ENCODE data around the gene ADGRG1.

ADGRG1 gene

GRCh38 chr16:57648581-57649442 is 20.4 kb downstream of the ADGRG1 start:
- H3K4me3 ChIP-seq (ENCODE audit: low read length) = no peak overlapping the region
- no peak overlapping the region for H3K9ac ChIP-seq (ENCODE audit: low read length)
- peaks cover 12% of the 10 kb centered on the region for H3K4me1 ChIP-seq (ENCODE audit: control insufficient read depth, insufficient read depth, low read length)
- peak; percentile 87 for DNase-seq (ENCODE audit: low read depth)
- no peaks in the 10 kb centered on the region for H3K36me3 ChIP-seq (ENCODE audit: control insufficient read depth, insufficient read depth, low read length, severe bottlenecking)
- H3K27me3 ChIP-seq (replicated peaks; ENCODE audit: control insufficient read depth, insufficient read depth, low read length) = no peaks in the 10 kb centered on the region
- H3K9me3 ChIP-seq (ENCODE audit: control insufficient read depth, low read length) = no peaks in the 10 kb centered on the region

DNA sequence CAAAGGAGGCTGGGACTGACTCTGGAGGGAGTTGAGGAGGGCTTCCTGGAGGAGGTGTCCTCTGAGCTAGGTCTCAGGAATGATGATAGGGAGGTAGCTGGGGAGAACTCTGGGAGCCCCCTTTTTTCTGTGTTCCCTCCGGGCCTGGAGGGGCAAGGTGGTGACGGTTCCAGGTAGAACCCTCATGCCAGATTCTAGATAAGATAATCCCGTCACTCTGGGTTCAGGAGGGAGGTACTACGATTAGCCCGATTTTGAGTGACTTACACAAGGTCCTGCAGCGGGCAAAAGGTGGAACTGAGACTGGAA is 21.0 kb downstream of the ADGRG1 start:
- H3K36me3 ChIP-seq (ENCODE audit: control insufficient read depth, insufficient read depth, low read length, severe bottlenecking) = no peaks in the 10 kb centered on the region
- H3K4me1 ChIP-seq (ENCODE audit: control insufficient read depth, insufficient read depth, low read length) = peaks cover 12% of the 10 kb centered on the region
- no peaks in the 10 kb centered on the region for H3K27me3 ChIP-seq (replicated peaks; ENCODE audit: control insufficient read depth, insufficient read depth, low read length)
- no peak overlapping the region for H3K9ac ChIP-seq (ENCODE audit: low read length)
- DNase-seq (ENCODE audit: low read depth) = no peak
- H3K9me3 ChIP-seq (ENCODE audit: control insufficient read depth, low read length) = no peaks in the 10 kb centered on the region
- no peak overlapping the region for H3K4me3 ChIP-seq (ENCODE audit: low read length)

DNA sequence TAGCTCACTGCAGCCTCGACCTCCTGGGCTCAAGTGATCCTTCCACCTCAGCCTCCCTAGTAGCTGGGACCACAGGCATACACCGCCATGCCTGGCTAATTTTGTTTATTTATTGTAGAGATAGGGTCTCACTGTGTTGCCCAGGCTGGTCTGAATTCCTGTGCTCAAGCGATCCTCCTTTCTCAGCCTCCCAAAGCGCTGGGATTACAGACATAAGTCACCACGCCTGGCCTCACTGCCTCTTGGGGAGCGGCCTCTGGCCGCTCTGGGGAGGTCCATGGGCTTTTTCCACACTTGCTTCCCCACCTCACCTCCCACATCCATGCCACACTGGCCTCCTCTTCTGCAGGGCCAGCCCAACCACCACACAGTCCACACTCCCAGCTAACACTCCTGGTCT is 21.4 kb downstream of the ADGRG1 start:
- DNase-seq (ENCODE audit: low read depth) = no peak
- no peak overlapping the region for H3K4me3 ChIP-seq (ENCODE audit: low read length)
- no peak overlapping the region for H3K9ac ChIP-seq (ENCODE audit: low read length)
- no peaks in the 10 kb centered on the region for H3K9me3 ChIP-seq (ENCODE audit: control insufficient read depth, low read length)
- no peaks in the 10 kb centered on the region for H3K36me3 ChIP-seq (ENCODE audit: control insufficient read depth, insufficient read depth, low read length, severe bottlenecking)
- H3K27me3 ChIP-seq (replicated peaks; ENCODE audit: control insufficient read depth, insufficient read depth, low read length) = no peaks in the 10 kb centered on the region
- H3K4me1 ChIP-seq (ENCODE audit: control insufficient read depth, insufficient read depth, low read length) = peaks cover 12% of the 10 kb centered on the region

GRCh38 chr16:57651344-57652333 is 23.2 kb downstream of the ADGRG1 start:
- Histone ChIP-seq H3K4me1 (ENCODE audit: control insufficient read depth, insufficient read depth, low read length) (peaks cover 1% of the 10 kb centered on the region), H3K36me3 (ENCODE audit: control insufficient read depth, insufficient read depth, low read length, severe bottlenecking) (no peaks in the 10 kb centered on the region), H3K9me3 (ENCODE audit: control insufficient read depth, low read length) (no peaks in the 10 kb centered on the region), H3K9ac (ENCODE audit: low read length) (no peak overlapping the region), H3K4me3 (ENCODE audit: low read length) (no peak overlapping the region), H3K27me3 (replicated peaks; ENCODE audit: control insufficient read depth, insufficient read depth, low read length) (no peaks in the 10 kb centered on the region)
- no peak for DNase-seq (ENCODE audit: low read depth)

DNA sequence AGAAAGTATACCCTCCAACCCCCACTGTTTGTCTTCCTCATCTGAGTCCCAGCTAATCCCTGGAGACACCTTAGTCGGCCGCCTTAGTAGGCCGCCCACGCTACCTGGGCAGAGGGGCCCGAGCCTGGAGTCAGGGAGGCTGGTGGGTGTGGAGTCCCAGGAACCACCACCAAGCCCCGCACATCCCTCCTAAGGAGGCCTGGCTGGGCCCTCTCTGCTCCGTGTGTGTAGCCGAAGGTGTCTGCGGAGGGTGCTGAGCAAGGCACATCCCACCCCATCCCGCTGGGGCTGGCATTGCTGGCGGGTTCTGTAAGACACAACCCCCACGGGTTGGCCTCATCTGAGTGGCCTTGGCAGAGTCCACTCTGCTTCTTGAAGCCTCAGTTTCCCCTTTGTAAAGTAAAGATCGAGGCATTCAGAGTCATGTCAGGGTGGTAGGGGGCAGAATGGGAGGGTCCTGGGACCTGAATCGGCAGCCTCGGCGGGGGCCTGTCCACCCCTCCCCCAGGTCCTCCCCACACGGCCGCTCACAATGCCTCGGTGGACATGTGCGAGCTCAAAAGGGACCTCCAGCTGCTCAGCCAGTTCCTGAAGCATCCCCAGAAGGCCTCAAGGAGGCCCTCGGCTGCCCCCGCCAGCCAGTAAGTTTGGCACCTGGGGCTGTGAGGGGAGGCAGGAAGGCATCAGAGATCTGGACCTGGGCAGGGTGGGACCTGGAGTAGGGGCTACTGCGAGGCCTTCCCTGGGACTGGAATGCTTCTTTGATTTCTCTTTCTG is 24.5 kb downstream of the ADGRG1 start:
- Histone ChIP-seq H3K36me3 (ENCODE audit: control insufficient read depth, insufficient read depth, low read length, severe bottlenecking) (no peaks in the 10 kb centered on the region), H3K4me1 (ENCODE audit: control insufficient read depth, insufficient read depth, low read length) (no peaks in the 10 kb centered on the region), H3K9me3 (ENCODE audit: control insufficient read depth, low read length) (no peaks in the 10 kb centered on the region)

DNA sequence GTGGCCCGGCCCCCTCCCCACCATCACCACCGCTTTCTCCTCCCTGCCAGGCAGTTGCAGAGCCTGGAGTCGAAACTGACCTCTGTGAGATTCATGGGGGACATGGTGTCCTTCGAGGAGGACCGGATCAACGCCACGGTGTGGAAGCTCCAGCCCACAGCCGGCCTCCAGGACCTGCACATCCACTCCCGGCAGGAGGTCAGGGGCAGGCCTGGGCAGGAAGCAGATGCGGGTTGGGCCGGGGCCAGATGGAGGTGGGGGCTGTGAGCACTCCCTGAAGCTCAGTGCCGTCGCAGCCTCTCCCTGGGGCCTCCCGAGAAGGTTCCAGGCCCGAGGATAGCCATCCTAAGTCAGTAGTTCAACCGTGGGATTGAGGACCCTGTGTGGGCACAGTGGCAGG is 25.5 kb downstream of the ADGRG1 start:
- Histone ChIP-seq H3K9me3 (ENCODE audit: control insufficient read depth, low read length) (no peaks in the 10 kb centered on the region), H3K9ac (ENCODE audit: low read length) (no peak overlapping the region), H3K27me3 (replicated peaks; ENCODE audit: control insufficient read depth, insufficient read depth, low read length) (no peaks in the 10 kb centered on the region), H3K4me1 (ENCODE audit: control insufficient read depth, insufficient read depth, low read length) (no peaks in the 10 kb centered on the region), H3K36me3 (ENCODE audit: control insufficient read depth, insufficient read depth, low read length, severe bottlenecking) (no peaks in the 10 kb centered on the region), H3K4me3 (ENCODE audit: low read length) (no peak overlapping the region)
- no peak for DNase-seq (ENCODE audit: low read depth)

More for the DNA sequence above, 24.5 kb downstream of the ADGRG1 start:
- Histone ChIP-seq H3K9ac (ENCODE audit: low read length) (no peak overlapping the region), H3K4me3 (ENCODE audit: low read length) (no peak overlapping the region), H3K27me3 (replicated peaks; ENCODE audit: control insufficient read depth, insufficient read depth, low read length) (no peaks in the 10 kb centered on the region)
- no peak for DNase-seq (ENCODE audit: low read depth)

DNA sequence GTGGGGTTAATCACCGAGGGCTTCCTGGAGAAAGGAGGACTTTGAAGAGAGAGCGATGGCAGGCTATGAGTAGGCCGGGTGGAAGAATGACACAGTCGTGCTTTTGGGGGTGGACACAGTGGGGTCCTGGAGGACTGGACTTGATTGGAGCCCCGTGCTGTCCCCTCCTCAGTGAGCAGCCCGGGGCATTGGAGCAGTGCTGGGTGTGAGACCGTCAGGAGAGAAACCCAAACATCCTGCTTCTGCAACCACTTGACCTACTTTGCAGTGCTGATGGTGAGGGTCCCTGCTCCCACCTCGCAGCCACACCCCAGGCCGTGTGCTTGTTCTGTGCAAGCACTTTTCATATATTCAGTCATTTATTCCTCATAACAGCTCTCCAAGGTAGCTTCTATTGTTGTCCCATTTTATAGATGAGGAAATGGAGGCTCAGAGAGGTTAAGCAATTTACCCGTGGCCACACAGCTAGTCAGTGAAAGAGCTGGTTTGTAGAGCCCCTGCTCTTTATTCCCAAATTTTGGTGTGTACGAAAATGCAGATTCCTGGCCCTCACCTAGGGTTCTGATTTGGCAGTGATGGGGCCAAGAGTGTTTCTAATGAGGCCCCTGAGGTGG is 28.0 kb downstream of the ADGRG1 start:
- no peak overlapping the region for H3K4me3 ChIP-seq (ENCODE audit: low read length)
- no peak for DNase-seq (ENCODE audit: low read depth)
- no peaks in the 10 kb centered on the region for H3K36me3 ChIP-seq (ENCODE audit: control insufficient read depth, insufficient read depth, low read length, severe bottlenecking)
- no peaks in the 10 kb centered on the region for H3K9me3 ChIP-seq (ENCODE audit: control insufficient read depth, low read length)
- H3K4me1 ChIP-seq (ENCODE audit: control insufficient read depth, insufficient read depth, low read length) = no peaks in the 10 kb centered on the region
- no peaks in the 10 kb centered on the region for H3K27me3 ChIP-seq (replicated peaks; ENCODE audit: control insufficient read depth, insufficient read depth, low read length)
- H3K9ac ChIP-seq (ENCODE audit: low read length) = no peak overlapping the region

DNA sequence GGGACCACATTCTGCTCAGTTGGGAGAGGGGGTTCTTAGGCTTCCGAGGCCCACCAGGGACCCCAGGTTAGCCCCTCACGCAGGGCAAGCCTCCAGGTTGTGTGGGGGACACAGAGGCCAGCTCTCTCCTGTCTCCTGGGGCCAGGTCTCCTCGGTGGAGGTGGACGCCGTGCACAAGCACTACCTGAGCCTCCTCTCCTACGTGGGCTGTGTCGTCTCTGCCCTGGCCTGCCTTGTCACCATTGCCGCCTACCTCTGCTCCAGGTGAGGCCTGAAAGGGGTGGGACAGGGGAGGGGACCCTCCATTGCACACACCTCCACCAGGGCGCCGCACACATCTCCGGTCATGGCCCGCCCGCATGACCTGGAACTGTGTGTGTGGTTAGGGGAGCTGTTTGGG is 28.8 kb downstream of the ADGRG1 start:
- Histone ChIP-seq H3K9ac (ENCODE audit: low read length) (no peak overlapping the region), H3K36me3 (ENCODE audit: control insufficient read depth, insufficient read depth, low read length, severe bottlenecking) (no peaks in the 10 kb centered on the region), H3K4me3 (ENCODE audit: low read length) (no peak overlapping the region), H3K27me3 (replicated peaks; ENCODE audit: control insufficient read depth, insufficient read depth, low read length) (no peaks in the 10 kb centered on the region), H3K9me3 (ENCODE audit: control insufficient read depth, low read length) (no peaks in the 10 kb centered on the region), H3K4me1 (ENCODE audit: control insufficient read depth, insufficient read depth, low read length) (no peaks in the 10 kb centered on the region)
- no peak for DNase-seq (ENCODE audit: low read depth)

DNA sequence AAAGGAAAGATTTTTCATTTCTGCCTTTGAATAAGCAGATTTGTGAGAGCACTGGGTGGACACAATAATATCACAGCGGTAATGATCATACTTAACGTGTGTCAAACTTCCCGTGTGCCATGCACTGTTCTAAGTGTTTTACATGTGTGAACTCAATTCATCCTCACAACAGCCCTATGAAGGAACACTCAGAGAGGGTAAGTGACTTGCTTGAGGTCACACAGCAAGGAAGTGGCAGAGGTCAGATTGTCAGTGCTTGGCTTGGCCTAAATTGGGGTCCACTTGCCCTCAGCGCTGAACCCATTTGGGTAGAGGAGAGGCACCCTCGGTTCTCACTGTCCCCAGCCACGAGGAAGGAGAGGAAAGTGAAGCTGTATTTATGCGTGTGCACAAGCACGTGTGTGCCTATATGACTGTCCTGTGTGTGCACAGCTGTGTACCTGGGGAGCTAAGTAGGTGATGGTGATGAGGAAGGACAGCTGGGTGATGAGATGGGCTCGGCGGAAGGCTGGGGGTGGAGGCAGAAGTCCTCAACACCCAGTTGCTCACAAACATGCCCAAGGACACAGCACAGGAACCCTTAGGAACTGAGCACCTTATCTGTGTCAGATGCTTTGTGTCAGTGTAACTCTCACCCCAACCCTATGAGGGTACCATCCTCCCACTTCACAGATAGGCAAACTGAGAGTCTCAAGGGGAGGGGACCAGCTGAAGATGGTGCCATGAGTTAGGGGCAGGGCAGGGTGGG is 29.9 kb downstream of the ADGRG1 start:
- no peak for DNase-seq (ENCODE audit: low read depth)
- Histone ChIP-seq H3K9me3 (ENCODE audit: control insufficient read depth, low read length) (no peaks in the 10 kb centered on the region), H3K4me3 (ENCODE audit: low read length) (no peak overlapping the region), H3K4me1 (ENCODE audit: control insufficient read depth, insufficient read depth, low read length) (no peaks in the 10 kb centered on the region), H3K9ac (ENCODE audit: low read length) (no peak overlapping the region), H3K36me3 (ENCODE audit: control insufficient read depth, insufficient read depth, low read length, severe bottlenecking) (no peaks in the 10 kb centered on the region), H3K27me3 (replicated peaks; ENCODE audit: control insufficient read depth, insufficient read depth, low read length) (no peaks in the 10 kb centered on the region)

GRCh38 chr16:57658878-57659674 is 30.6 kb downstream of the ADGRG1 start:
- no peaks in the 10 kb centered on the region for H3K27me3 ChIP-seq (replicated peaks; ENCODE audit: control insufficient read depth, insufficient read depth, low read length)
- no peak overlapping the region for H3K4me3 ChIP-seq (ENCODE audit: low read length)
- no peaks in the 10 kb centered on the region for H3K9me3 ChIP-seq (ENCODE audit: control insufficient read depth, low read length)
- no peaks in the 10 kb centered on the region for H3K36me3 ChIP-seq (ENCODE audit: control insufficient read depth, insufficient read depth, low read length, severe bottlenecking)
- H3K4me1 ChIP-seq (ENCODE audit: control insufficient read depth, insufficient read depth, low read length) = no peaks in the 10 kb centered on the region
- no peak overlapping the region for H3K9ac ChIP-seq (ENCODE audit: low read length)
- DNase-seq (ENCODE audit: low read depth) = no peak
